ENCODE measurements around the gene CTDSPL. TPM values are rescaled to one million over a fixed set of nuclear protein-coding genes. Genes with fewer than 3 reads are reported as not detected.

Gene CTDSPL
- total and polyA plus RNA-seq, 7 donors = 19.1 to 69.1 (median 46.3) TPM

GRCh38 chr3:37964716-37965115 is 103.0 kb downstream of the CTDSPL start:
- H3K4me3 ChIP-seq = no peak overlapping the region
- peaks cover 0 to 17% (median 7%) of the 10 kb centered on the region in 4 donors for H3K36me3 ChIP-seq
- TF ChIP-seq POLR2AphosphoS5 (IDR thresholded peaks at IDR 0.05) = no peak
- TF ChIP-seq, protein P1, sequence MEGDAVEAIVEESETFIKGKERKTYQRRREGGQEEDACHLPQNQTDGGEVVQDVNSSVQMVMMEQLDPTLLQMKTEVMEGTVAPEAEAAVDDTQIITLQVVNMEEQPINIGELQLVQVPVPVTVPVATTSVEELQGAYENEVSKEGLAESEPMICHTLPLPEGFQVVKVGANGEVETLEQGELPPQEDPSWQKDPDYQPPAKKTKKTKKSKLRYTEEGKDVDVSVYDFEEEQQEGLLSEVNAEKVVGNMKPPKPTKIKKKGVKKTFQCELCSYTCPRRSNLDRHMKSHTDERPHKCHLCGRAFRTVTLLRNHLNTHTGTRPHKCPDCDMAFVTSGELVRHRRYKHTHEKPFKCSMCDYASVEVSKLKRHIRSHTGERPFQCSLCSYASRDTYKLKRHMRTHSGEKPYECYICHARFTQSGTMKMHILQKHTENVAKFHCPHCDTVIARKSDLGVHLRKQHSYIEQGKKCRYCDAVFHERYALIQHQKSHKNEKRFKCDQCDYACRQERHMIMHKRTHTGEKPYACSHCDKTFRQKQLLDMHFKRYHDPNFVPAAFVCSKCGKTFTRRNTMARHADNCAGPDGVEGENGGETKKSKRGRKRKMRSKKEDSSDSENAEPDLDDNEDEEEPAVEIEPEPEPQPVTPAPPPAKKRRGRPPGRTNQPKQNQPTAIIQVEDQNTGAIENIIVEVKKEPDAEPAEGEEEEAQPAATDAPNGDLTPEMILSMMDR (IDR thresholded peaks at IDR 0.05) = no peak
- no peak for TF ChIP-seq POLR2A (IDR thresholded peaks at IDR 0.05)
- TF ChIP-seq EP300 (IDR thresholded peaks at IDR 0.05) = no peak
- peaks cover 0 to 25% (median 12%) of the 10 kb centered on the region in 4 donors for H3K4me1 ChIP-seq
- no peaks in the 10 kb centered on the region for H3K9me3 ChIP-seq
- H3K27ac ChIP-seq = no peak overlapping the region
- no peak for DNase-seq
- intact Hi-C loops (cut with DNase I) = no loop called here
- 15 to 63% methylated on average over 1 of the region's 1 CpG for WGBS, 2 donors
- H3K27me3 ChIP-seq = no peaks in the 10 kb centered on the region

DNA sequence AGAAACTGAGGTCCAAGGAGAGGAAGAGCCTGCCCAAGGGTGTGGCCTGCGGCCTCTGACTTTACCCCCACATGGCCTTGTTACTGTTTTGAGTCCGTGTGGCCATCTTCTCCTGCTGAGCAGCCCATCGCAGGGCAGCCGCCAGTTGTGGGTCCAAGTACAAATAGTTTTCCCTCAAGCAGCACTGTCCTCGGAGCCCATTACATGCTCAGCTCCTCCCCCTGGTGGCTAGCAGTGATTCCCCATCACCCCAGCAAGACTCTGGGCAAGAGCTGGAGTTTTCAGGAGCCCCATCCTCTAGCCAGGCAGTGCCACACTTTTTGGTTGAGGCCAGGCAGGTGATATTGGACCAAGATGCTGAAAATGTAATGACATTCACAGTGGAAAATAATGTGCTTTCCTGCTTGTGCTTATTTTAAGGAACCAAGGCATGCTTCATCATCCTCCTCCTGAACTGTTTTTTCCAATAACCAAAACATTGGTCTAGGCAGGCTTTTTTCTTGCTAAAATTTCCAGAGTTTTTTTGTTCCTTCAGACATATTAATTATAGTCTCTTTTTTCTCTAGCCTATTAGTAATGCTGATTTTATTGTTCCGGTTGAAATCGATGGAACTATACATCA is 105.7 kb downstream of the CTDSPL start:
- Histone ChIP-seq H3K27ac (no peak overlapping the region), H3K4me1 (peaks cover 0 to 20% (median 8%) of the 10 kb centered on the region in 4 donors), H3K4me3 (no peak overlapping the region), H3K9me3 (no peaks in the 10 kb centered on the region), H3K27me3 (no peaks in the 10 kb centered on the region), H3K36me3 (peaks cover 0 to 32% (median 15%) of the 10 kb centered on the region in 4 donors)
- intact Hi-C loops (cut with DNase I) = loop anchor here (1.0 kb wide), 1 partner anchor 112 kb away; no protein-coding TSS in a partner anchor
- WGBS, 2 donors = 39 to 50% methylated on average over 7 of the region's 7 CpGs
- TF ChIP-seq, protein P1 (IDR thresholded peaks at IDR 0.05) = peak; percentile 73 to 83 (median 80)
- TF ChIP-seq EP300 (IDR thresholded peaks at IDR 0.05) = no peak
- DNase-seq = peak; percentile 82

GRCh38 chr3:37968199-37968598 is 106.5 kb downstream of the CTDSPL start:
- Histone ChIP-seq H3K27ac (no peak overlapping the region), H3K4me3 (no peak overlapping the region), H3K9me3 (no peaks in the 10 kb centered on the region), H3K27me3 (no peaks in the 10 kb centered on the region), H3K4me1 (peaks cover 0 to 12% (median 6%) of the 10 kb centered on the region in 4 donors), H3K36me3 (peaks cover 1 to 33% (median 15%) of the 10 kb centered on the region in 4 donors)
- TF ChIP-seq EP300 (IDR thresholded peaks at IDR 0.05) = no peak
- TF ChIP-seq, protein P1 (IDR thresholded peaks at IDR 0.05) = no peak
- no peak for TF ChIP-seq POLR2A (IDR thresholded peaks at IDR 0.05)
- TF ChIP-seq POLR2AphosphoS5 (IDR thresholded peaks at IDR 0.05) = no peak
- no peak for DNase-seq
- 92 to 95% methylated on average over 9 of the region's 9 CpGs for WGBS, 2 donors
- intact Hi-C loops (cut with DNase I) = no loop called here

DNA sequence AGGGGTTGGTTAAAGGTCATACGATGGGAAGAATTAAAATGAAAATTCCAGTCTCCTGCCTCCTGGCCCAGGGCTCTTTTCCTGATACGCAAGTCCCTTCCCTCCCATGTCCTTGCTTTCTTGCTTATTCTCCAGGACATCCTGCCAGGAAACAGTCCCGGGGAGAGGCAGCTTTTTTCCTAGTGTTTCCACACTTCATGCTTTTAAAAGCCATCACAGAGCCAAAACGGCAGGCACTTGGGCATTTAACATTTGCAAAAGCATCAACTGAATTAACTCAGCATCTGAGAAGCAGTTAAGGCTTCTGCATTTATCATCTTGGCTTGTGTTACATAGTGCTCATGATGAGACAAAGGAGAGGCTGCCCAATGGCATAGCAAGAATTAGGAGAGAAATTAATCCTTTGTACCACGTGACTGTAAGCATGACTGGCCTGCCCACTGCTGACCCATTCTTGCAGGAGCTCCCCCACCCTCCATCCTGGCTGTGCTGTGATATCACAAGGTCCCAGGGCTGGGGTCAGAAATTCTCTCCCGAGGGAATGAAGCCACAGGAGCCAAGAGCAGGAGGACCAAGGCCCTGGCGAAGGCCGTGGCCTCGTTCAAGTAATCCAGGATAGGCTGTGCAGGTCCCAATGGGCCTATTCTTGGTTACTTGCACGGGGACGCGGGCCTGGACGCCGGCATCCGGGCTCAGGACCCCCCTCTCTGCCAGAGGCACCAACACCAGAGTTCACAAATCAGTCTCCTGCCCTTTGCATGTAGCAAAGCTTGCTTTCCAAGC is 107.3 kb downstream of the CTDSPL start:
- no peak for DNase-seq

More for the DNA sequence above, 107.3 kb downstream of the CTDSPL start:
- H3K27me3 ChIP-seq = no peaks in the 10 kb centered on the region
- intact Hi-C loops (cut with DNase I) = no loop called here
- 80 to 89% methylated on average over 15 of the region's 15 CpGs for WGBS, 2 donors
- no peaks in the 10 kb centered on the region for H3K9me3 ChIP-seq
- peaks cover 4 to 40% (median 15%) of the 10 kb centered on the region in 4 donors for H3K36me3 ChIP-seq
- TF ChIP-seq POLR2A (IDR thresholded peaks at IDR 0.05) = no peak
- TF ChIP-seq POLR2AphosphoS5 (IDR thresholded peaks at IDR 0.05) = no peak
- TF ChIP-seq, protein P1 (IDR thresholded peaks at IDR 0.05) = no peak
- no peak for TF ChIP-seq EP300 (IDR thresholded peaks at IDR 0.05)
- H3K27ac ChIP-seq = no peak overlapping the region
- no peak overlapping the region for H3K4me3 ChIP-seq
- peaks cover 0 to 9% (median 6%) of the 10 kb centered on the region in 4 donors for H3K4me1 ChIP-seq

All from sigmoid colon (tissue), 7 donors.